K562 (cell line): ENCODE measurements around the gene FLII. TPM values are rescaled to one million over a fixed set of nuclear protein-coding genes. Genes with fewer than 3 reads are reported as not detected.

Source experiments
- CHAMP1 ChIP-seq: fragments of 450-650 bp; IDR thresholded peaks from 2 replicates; pipeline ENCODE4 v1.6.1; 2016; ENCODE audit warnings: mild to moderate bottlenecking
- EWSR1 ChIP-seq: fragments of 450-650 bp; IDR thresholded peaks from 2 replicates; pipeline ENCODE4 v1.6.1; 2018; ENCODE audit warnings: borderline replicate concordance, mild to moderate bottlenecking, low read depth, moderate library complexity; ENCODE audit not compliant: partially characterized antibody
- FIP1L1 ChIP-seq: fragments of 200-400 bp; formaldehyde crosslinking; IDR thresholded peaks from 2 replicates; pipeline ENCODE4 v1.6.1; 2018; ENCODE audit warnings: mild to moderate bottlenecking, low read depth, low read length; ENCODE audit not compliant: poor library complexity, severe bottlenecking
- HEY1 ChIP-seq: fragments of 250-450 bp; sonication (Bioruptor Pico); IDR thresholded peaks from 2 replicates; pipeline ENCODE4 v1.5.0; 2020; ENCODE audit warnings: mild to moderate bottlenecking, moderate library complexity, borderline replicate concordance
- HOMEZ ChIP-seq: fragments of 250-450 bp; sonication (Bioruptor Pico); IDR thresholded peaks from 2 replicates; pipeline ENCODE4 v1.4.0; 2020; ENCODE audit warnings: mild to moderate bottlenecking, moderate library complexity
- IFI16 ChIP-seq: fragments of 250-450 bp; sonication (Bioruptor Pico); IDR thresholded peaks from 2 replicates; pipeline ENCODE4 v2.1.2; 2022; ENCODE audit warnings: mild to moderate bottlenecking, inconsistent platforms
- LARP7 ChIP-seq: fragments of 450-650 bp; IDR thresholded peaks from 2 replicates; pipeline ENCODE4 v1.6.1; 2016
- MEF2D ChIP-seq: conservative IDR thresholded peaks from 2 replicates; pipeline ENCODE4 v1.6.1; 2016; ENCODE audit warnings: low read depth, missing genetic modification characterization, missing compliant biosample characterization
- PHTF2 ChIP-seq: fragments of 250-450 bp; sonication (Bioruptor Pico); IDR thresholded peaks from 2 replicates; pipeline ENCODE4 v1.5.0; 2021; ENCODE audit warnings: mild to moderate bottlenecking
- PTBP1 ChIP-seq: fragments of 200-400 bp; formaldehyde crosslinking; IDR thresholded peaks from 2 replicates; pipeline ENCODE4 v1.6.1; 2017; ENCODE audit warnings: low read depth, low read length
- RBM22 ChIP-seq: fragments of 200-400 bp; formaldehyde crosslinking; IDR thresholded peaks from 2 replicates; pipeline ENCODE4 v1.6.1; 2018; ENCODE audit warnings: low read length, low read depth; ENCODE audit not compliant: poor library complexity, severe bottlenecking
- SAFB2 ChIP-seq: fragments of 200-400 bp; formaldehyde crosslinking; IDR thresholded peaks from 2 replicates; pipeline ENCODE4 v1.6.1; 2018; ENCODE audit warnings: borderline replicate concordance, low read length, low read depth, moderate library complexity; ENCODE audit not compliant: severe bottlenecking
- USF1 ChIP-seq: sonication (generic); formaldehyde crosslinking; IDR thresholded peaks from 2 replicates; pipeline ENCODE4 v1.9.0; 2022; ENCODE audit warnings: mild to moderate bottlenecking, missing genetic modification reagents
- ZFP91 ChIP-seq: sonication (generic); formaldehyde crosslinking; IDR thresholded peaks from 2 replicates; pipeline ENCODE4 v1.8.0; 2022; ENCODE audit warnings: mild to moderate bottlenecking, missing genetic modification reagents
- ZFPM2 ChIP-seq: fragments of 250-450 bp; sonication (Bioruptor Pico); IDR thresholded peaks from 2 replicates; pipeline ENCODE4 v1.5.1; 2022; ENCODE audit warnings: mild to moderate bottlenecking
- ZFX ChIP-seq: sonication (generic); formaldehyde crosslinking; IDR thresholded peaks from 2 replicates; pipeline ENCODE4 v1.8.0; 2022; ENCODE audit warnings: mild to moderate bottlenecking, missing genetic modification reagents, moderate library complexity
- ZNF444 ChIP-seq: fragments of 250-450 bp; sonication (Bioruptor Pico); IDR thresholded peaks from 2 replicates; pipeline ENCODE4 v1.4.0; 2020; ENCODE audit warnings: mild to moderate bottlenecking, moderate library complexity
- ZNF507 ChIP-seq: conservative IDR thresholded peaks from 2 replicates; pipeline ENCODE4 v1.6.1; 2017; ENCODE audit warnings: missing genetic modification characterization, missing compliant biosample characterization
- ZNF778 ChIP-seq: fragments of 450-650 bp; formaldehyde crosslinking; IDR thresholded peaks from 2 replicates; pipeline ENCODE4 v1.4.0; 2020; ENCODE audit warnings: mild to moderate bottlenecking, moderate library complexity
- polyA plus RNA-seq, 8 experiments: library from polyadenylated mRNA; depleted of rRNA in 4 of 8; stranded (reverse) in 5 of 8; unstranded in 3 of 8; fragments of >200 nt; fragmentation: Nextera tagmentation in 2 of 8; fragmentation: Illumina TruSeq in 1 of 8; extraction: Ambion mirVana in 2 of 8; extraction: Trizol in 1 of 8; gene quantifications; 2 replicates each; pipeline versions ENCODE4 v1.2.1 to v1.2.3, GENCODE V29; 2011 to 2014; ENCODE audit warnings: inconsistent platforms in 1 of 8, missing spikeins in 1 of 8
- total RNA-seq, 7 experiments: library from RNA; depleted of rRNA in 6 of 7; stranded (reverse); fragments of >200 nt in 6 of 7; fragmentation: Illumina TruSeq in 2 of 7; extraction: Trizol in 2 of 7; gene quantifications; 2 replicates each; pipeline versions ENCODE4 v1.2.1 to v1.2.3, GENCODE V29; 2011 to 2021; ENCODE audit warnings: low replicate concordance in 1 of 7

The FLII gene
- total and polyA plus RNA-seq, 9 of the 15 experiments (the other 6 are each of a cell fraction or from before 2014, with no cell fraction given), result 11.7 to 126 (median 82.5) TPM

- TF ChIP-seq PTBP1, result no peak
- TF ChIP-seq CHAMP1, result no peak
- no peak for TF ChIP-seq ZFP91 (CRISPR knock-in tag)
- TF ChIP-seq ZNF778 (CRISPR knock-in tag), result no peak
- TF ChIP-seq ZNF507 (tag), result no peak
- TF ChIP-seq RBM22, result no peak
- no peak for TF ChIP-seq ZFX (CRISPR knock-in tag)
- TF ChIP-seq HOMEZ (CRISPR knock-in tag), result no peak
- no peak for TF ChIP-seq MEF2D
- TF ChIP-seq LARP7, result no peak
- TF ChIP-seq EWSR1, result no peak
- TF ChIP-seq IFI16 (CRISPR knock-in tag), result no peak
- TF ChIP-seq ZNF444, result no peak
- TF ChIP-seq HEY1 (CRISPR knock-in tag), result no peak
- TF ChIP-seq SAFB2, result no peak
- no peak for TF ChIP-seq PHTF2 (CRISPR knock-in tag)
- no peak for TF ChIP-seq FIP1L1
- no peak for TF ChIP-seq ZFPM2 (CRISPR knock-in tag)
- TF ChIP-seq USF1, result no peak
These were observed 33.4 kb downstream of the FLII start, which contains the start of gene LLGL1 (continued) for GRCh38 chr17:18225121-18225641.
